HepG2 (cell line): Measurements from ENCODE around the gene PAX7. TPM values are rescaled to one million over a fixed set of nuclear protein-coding genes. Genes with fewer than 3 reads are reported as not detected.

Source experiments
- ATAC-seq: fragments of 200-7000 bp; cut with Tn5 transposase; 3 replicates; pipeline ENCODE4 v1.9.1; 2020; ENCODE audit warnings: mild to moderate bottlenecking, moderate library complexity
- BruUV-seq: library from RNA; stranded (reverse); fragments of 400-500 nt; replicated peaks from 2 replicates; lab custom pipeline; 2021; lab: Mats Ljungman, UMichigan
- CTCF ChIA-PET: fragments of 300-600 bp; formaldehyde crosslinking; extraction: SDS; loops from one replicate; lab custom pipeline; 2021; ENCODE audit warnings: low total read pairs, inconsistent platforms, low intra/inter-chr PET ratio; lab: Yijun Ruan, JAX
- POLR2A ChIA-PET: fragments of 350-600 bp; sonication (Branson Sonifier 250); formaldehyde crosslinking; loops from one replicate; lab custom pipeline; 2020; ENCODE audit warnings: antibody characterized with exemption, inconsistent platforms; lab: Yijun Ruan, JAX
- DNase-seq: peaks from one replicate; pipeline ENCODE4 v3.0.0-alpha.2; 2015; ENCODE audit warnings: low spot score
- FAIRE-seq: peaks from 3 replicates; lab custom pipeline; 2011; peaks lifted over from hg19 to GRCh38; lab: Jason Lieb, UNC
- H2AFZ ChIP-seq: one replicate; pipeline ENCODE4 v1.6.1; 2011; ENCODE audit warnings: low read length, inconsistent platforms
- H3K27ac ChIP-seq: fragments of 300-600 bp; 3 replicates; pipeline ENCODE4 v1.8.0; 2011; ENCODE audit warnings: mixed run types, mild to moderate bottlenecking, mixed read lengths, low read length, inconsistent platforms; ENCODE audit not compliant: insufficient read depth; ENCODE audit errors: extremely low read length
- H3K27me3 ChIP-seq, 2 experiments: fragments of 200-600 bp in 1 of 2; 2 replicates in 1 of 2; 3 replicates in 1 of 2; pipeline versions ENCODE4 v1.6.0 to v1.8.0; 2011; ENCODE audit warnings: low read length in 2 of 2, mild to moderate bottlenecking in 2 of 2, moderate library complexity in 2 of 2, inconsistent platforms in 1 of 2; ENCODE audit not compliant: insufficient read depth in 2 of 2, control insufficient read depth in 1 of 2
- H3K36me3 ChIP-seq, 2 experiments: fragments of 200-600 bp in 1 of 2; replicated peaks in 1 of 2; 2 replicates in 1 of 2; 3 replicates in 1 of 2; pipeline versions ENCODE4 v1.5.1 to v1.8.0; 2011; ENCODE audit warnings: low read length in 2 of 2, inconsistent platforms in 1 of 2; ENCODE audit not compliant: insufficient read depth in 2 of 2, control insufficient read depth in 1 of 2
- H3K4me1 ChIP-seq: 2 replicates; pipeline ENCODE4 v1.5.1; 2012; ENCODE audit warnings: low read length, inconsistent platforms; ENCODE audit not compliant: insufficient read depth
- H3K4me2 ChIP-seq: 2 replicates; pipeline ENCODE4 v1.6.0; 2011; ENCODE audit warnings: low read depth, low read length, inconsistent platforms
- H3K4me3 ChIP-seq, 3 experiments: fragments of 200-600 bp in 1 of 3; sonication (generic), shearing (Covaris generic) in 1 of 3; replicated peaks in 1 of 3; 2 replicates each; pipeline ENCODE4 v1.5.1; 2011 to 2016; ENCODE audit warnings: low read length in 3 of 3, inconsistent platforms in 2 of 3, low read depth in 2 of 3, mild to moderate bottlenecking in 2 of 3, control low read depth in 1 of 3, mixed read lengths in 1 of 3; ENCODE audit not compliant: insufficient read depth in 1 of 3
- H3K79me2 ChIP-seq: one replicate; pipeline ENCODE4 v1.6.1; 2011; ENCODE audit warnings: low read length, inconsistent platforms; ENCODE audit not compliant: insufficient read depth
- H3K9ac ChIP-seq: 2 replicates; pipeline ENCODE4 v1.6.0; 2011; ENCODE audit warnings: mild to moderate bottlenecking, low read depth, low read length, inconsistent platforms; ENCODE audit not compliant: insufficient read depth
- H3K9me3 ChIP-seq: 2 replicates; pipeline ENCODE4 v1.5.1; 2012; ENCODE audit warnings: mild to moderate bottlenecking, low read length
- H4K20me1 ChIP-seq: 2 replicates; pipeline ENCODE4 v1.6.0; 2011; ENCODE audit warnings: inconsistent platforms, mild to moderate bottlenecking, low read length, moderate library complexity; ENCODE audit not compliant: insufficient read depth
- AFF4 ChIP-seq: sonication (generic); formaldehyde crosslinking; IDR thresholded peaks from 2 replicates; pipeline ENCODE4 v1.4.0; 2020; ENCODE audit warnings: missing genetic modification reagents
- AKNA ChIP-seq: sonication (generic); formaldehyde crosslinking; IDR thresholded peaks from 2 replicates; pipeline ENCODE4 v1.4.0; 2020; ENCODE audit warnings: missing genetic modification reagents, borderline replicate concordance
- EED ChIP-seq: sonication (generic); formaldehyde crosslinking; IDR thresholded peaks from 2 replicates; pipeline ENCODE4 v1.5.0; 2020; ENCODE audit warnings: mild to moderate bottlenecking, missing genetic modification reagents
- ERF ChIP-seq: IDR thresholded peaks from 2 replicates; pipeline ENCODE4 v1.6.1; 2018; ENCODE audit warnings: missing biosample characterization, missing genetic modification reagents
- GRHL1 ChIP-seq: sonication (generic); formaldehyde crosslinking; conservative IDR thresholded peaks from 2 replicates; pipeline ENCODE4 v1.8.0; 2022; ENCODE audit warnings: missing genetic modification reagents
- MED13 ChIP-seq: sonication (generic); formaldehyde crosslinking; IDR thresholded peaks from 2 replicates; pipeline ENCODE4 v1.5.0; 2020; ENCODE audit warnings: missing genetic modification reagents
- NFATC3 ChIP-seq: sonication (generic); formaldehyde crosslinking; IDR thresholded peaks from 2 replicates; pipeline ENCODE4 v1.5.1; 2020; ENCODE audit warnings: mild to moderate bottlenecking, missing genetic modification reagents
- THAP11 ChIP-seq: IDR thresholded peaks from 2 replicates; pipeline ENCODE4 v1.6.1; 2016; ENCODE audit warnings: missing biosample characterization, missing genetic modification reagents
- ZNF143 ChIP-seq: sonication (generic); formaldehyde crosslinking; IDR thresholded peaks from 2 replicates; pipeline ENCODE4 v1.4.0; 2020; ENCODE audit warnings: missing genetic modification reagents
- ZNF17 ChIP-seq: sonication (generic); formaldehyde crosslinking; IDR thresholded peaks from 2 replicates; pipeline ENCODE4 v1.5.0; 2020; ENCODE audit warnings: mild to moderate bottlenecking, missing genetic modification reagents
- ZNF20 ChIP-seq: sonication (generic); formaldehyde crosslinking; IDR thresholded peaks from 2 replicates; pipeline ENCODE4 v1.4.0; 2020; ENCODE audit warnings: mild to moderate bottlenecking, moderate library complexity, missing genetic modification reagents
- WGBS: methylation state at CpG from one replicate; pipeline ENCODE4 v1.1.6; 2017; ENCODE audit warnings: low lambda C conversion rate; 5-methylcytosine and 5-hydroxymethylcytosine counted together
- in situ Hi-C: cut with HindIII; loops from 2 replicates; pipeline ENCODE4 v1.10.0; 2017; ENCODE audit warnings: low pct_unique_long_range_greater_than_20kb; ENCODE audit not compliant: extremely low pct_ligation_motif_present
- intact Hi-C: fragments of 100-400 bp; cut with micrococcal nuclease; formaldehyde crosslinking; loops from one replicate; pipeline ENCODE4 v1.10.0; 2022; ENCODE audit not compliant: unreplicated experiment
- polyA plus RNA-seq, 8 experiments: library from polyadenylated mRNA; depleted of rRNA in 3 of 8; stranded (reverse) in 7 of 8; unstranded in 1 of 8; fragments of >200 nt; fragmentation: Illumina TruSeq in 4 of 8; extraction: Trizol in 4 of 8; gene quantifications; 2 replicates each; pipeline versions ENCODE4 v1.2.1 to v1.2.3, GENCODE V29; 2011 to 2016; ENCODE audit warnings: low read depth in 4 of 8, missing spikeins in 1 of 8, mixed read lengths in 1 of 8; ENCODE audit not compliant: insufficient read depth in 1 of 8
- total RNA-seq, 5 experiments: library from RNA; depleted of rRNA; stranded (reverse); fragments of >200 nt; fragmentation: Illumina TruSeq; extraction: Trizol; gene quantifications; 2 replicates each; pipeline ENCODE4 v1.2.3, GENCODE V29; 2016; ENCODE audit warnings: low read depth in 1 of 5

The PAX7 gene
- total and polyA plus RNA-seq, 2 of the 13 experiments (the other 11 are each of a cell fraction or from before 2014, with no cell fraction given): not detected

DNA sequence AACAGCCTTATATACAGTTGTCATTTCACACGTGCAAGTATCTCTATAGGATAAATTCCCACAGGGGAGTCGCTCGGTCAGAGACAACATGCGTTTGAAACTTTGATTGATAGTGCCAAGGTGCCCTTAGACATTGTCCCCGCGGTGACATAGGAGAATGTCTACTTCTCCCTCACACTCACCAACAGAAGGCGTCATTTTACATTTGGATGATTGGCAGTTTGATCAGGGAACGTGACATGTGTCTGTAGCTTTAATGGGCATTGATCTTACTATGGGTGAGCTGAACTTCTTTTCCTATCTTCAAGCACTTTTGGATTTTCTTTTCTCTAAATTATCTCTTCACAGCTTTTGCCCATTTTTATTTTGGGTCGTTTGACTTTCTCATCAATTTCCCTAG is 42.6 kb upstream of the PAX7 start (continued):
- TF ChIP-seq AFF4: no peak

DNA sequence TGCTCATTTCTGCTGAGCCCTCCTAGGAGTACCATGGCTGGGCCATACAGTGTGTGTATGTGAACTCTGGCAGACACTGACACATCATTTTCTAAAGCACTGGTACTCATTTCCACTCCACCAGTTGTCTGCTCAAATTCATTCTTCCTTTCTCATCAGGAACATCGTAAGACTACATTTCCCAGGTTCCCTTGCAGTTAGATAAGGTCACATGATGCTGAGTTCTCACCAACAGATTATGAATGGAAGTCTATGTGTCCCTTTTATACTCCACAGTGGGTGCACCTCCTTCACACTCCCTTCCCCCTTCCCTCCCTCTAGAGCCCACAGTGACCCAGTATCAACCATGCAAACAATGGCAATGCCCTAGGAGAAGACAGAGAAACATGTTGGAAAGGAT is 38.3 kb upstream of the PAX7 start:
- Histone ChIP-seq H3K4me1 (no peaks in the 10 kb centered on the region), H3K27me3 (peaks cover 0 to 6% of the 10 kb centered on the region in 2 experiments; a peak in 1 of 5 replicates), H3K79me2 (no peaks in the 10 kb centered on the region), H2AFZ (no peak overlapping the region), H3K4me2 (no peak overlapping the region), H4K20me1 (no peaks in the 10 kb centered on the region), H3K4me3 (no peak overlapping the region)
- intact Hi-C loops: no loop called here
- FAIRE-seq (no peak), DNase-seq (no peak)
- 0% methylated on average over 1 of the region's 1 CpG for WGBS
- TF ChIP-seq ERF (CRISPR knock-in tag) (no peak), AKNA (no peak), ZNF17 (CRISPR knock-in tag) (no peak), ZNF20 (CRISPR knock-in tag) (no peak), THAP11 (peak; percentile 84), EED (no peak), MED13 (CRISPR knock-in tag) (no peak), GRHL1 (CRISPR knock-in tag) (no peak), NFATC3 (CRISPR knock-in tag) (no peak), ZNF143 (CRISPR knock-in tag) (peak; percentile 65)
- TF ChIP-seq, all 625 proteins: peak for 2
- Histone ChIP-seq H3K9me3 (no peaks in the 10 kb centered on the region), H3K9ac (no peak overlapping the region), H3K27ac (no peak overlapping the region), H3K36me3 (no peaks in the 10 kb centered on the region)
- ChIA-PET POLR2A (no interaction called here), CTCF (no interaction called here)
- no peak for ATAC-seq
- in situ Hi-C loops: no loop called here
- BruUV-seq: no TSS peak
